Measurements from ENCODE around the gene SFMBT1.

SFMBT1 gene

GRCh38 chr3:52872245-52872644, 173.6 kb downstream of the SFMBT1 start:
- no peak for TF ChIP-seq GATA2 (IDR thresholded peaks at IDR 0.05; ENCODE audit: low read depth, low read length)
- TF ChIP-seq GATA3 (IDR thresholded peaks at IDR 0.05; ENCODE audit: low read depth, low read length), result no peak

- no peak for TF ChIP-seq GATA2 (IDR thresholded peaks at IDR 0.05; ENCODE audit: low read depth, low read length)
- no peak for TF ChIP-seq GATA3 (IDR thresholded peaks at IDR 0.05; ENCODE audit: low read depth, low read length)
Observed at GRCh38 chr3:52871761-52872160, 174.1 kb downstream of the SFMBT1 start.

- no peak for TF ChIP-seq GATA3 (IDR thresholded peaks at IDR 0.05; ENCODE audit: low read depth, low read length)
- TF ChIP-seq GATA2 (IDR thresholded peaks at IDR 0.05; ENCODE audit: low read depth, low read length), result no peak
Observed at GRCh38 chr3:52870471-52870870, 175.4 kb downstream of the SFMBT1 start.

- TF ChIP-seq GATA2 (IDR thresholded peaks at IDR 0.05; ENCODE audit: low read depth, low read length), result no peak
- TF ChIP-seq GATA3 (IDR thresholded peaks at IDR 0.05; ENCODE audit: low read depth, low read length), result no peak
Observed at GRCh38 chr3:52866427-52866826, 179.4 kb downstream of the SFMBT1 start.

- TF ChIP-seq GATA2 (IDR thresholded peaks at IDR 0.05; ENCODE audit: low read depth, low read length) (no peak), GATA3 (IDR thresholded peaks at IDR 0.05; ENCODE audit: low read depth, low read length) (no peak)
Observed at GRCh38 chr3:52865994-52866393, 179.9 kb downstream of the SFMBT1 start.

- no peak for TF ChIP-seq GATA3 (IDR thresholded peaks at IDR 0.05; ENCODE audit: low read depth, low read length)
- TF ChIP-seq GATA2 (IDR thresholded peaks at IDR 0.05; ENCODE audit: low read depth, low read length), result no peak
Observed at GRCh38 chr3:52860424-52860768, 185.5 kb downstream of the SFMBT1 start.

- TF ChIP-seq GATA2 (IDR thresholded peaks at IDR 0.05; ENCODE audit: low read depth, low read length), result no peak
- no peak for TF ChIP-seq GATA3 (IDR thresholded peaks at IDR 0.05; ENCODE audit: low read depth, low read length)
Observed at GRCh38 chr3:52859686-52860423, 186.0 kb downstream of the SFMBT1 start.

- no peak for TF ChIP-seq GATA2 (IDR thresholded peaks at IDR 0.05; ENCODE audit: low read depth, low read length)
- TF ChIP-seq GATA3 (IDR thresholded peaks at IDR 0.05; ENCODE audit: low read depth, low read length), result no peak
Observed at GRCh38 chr3:52857864-52858263, 188.0 kb downstream of the SFMBT1 start.

GRCh38 chr3:52857133-52857532, 188.7 kb downstream of the SFMBT1 start:
- no peak for TF ChIP-seq GATA2 (IDR thresholded peaks at IDR 0.05; ENCODE audit: low read depth, low read length)
- no peak for TF ChIP-seq GATA3 (IDR thresholded peaks at IDR 0.05; ENCODE audit: low read depth, low read length)

GRCh38 chr3:52856666-52857065, 189.2 kb downstream of the SFMBT1 start:
- TF ChIP-seq GATA2 (IDR thresholded peaks at IDR 0.05; ENCODE audit: low read depth, low read length) (no peak), GATA3 (IDR thresholded peaks at IDR 0.05; ENCODE audit: low read depth, low read length) (no peak)

- no peak for TF ChIP-seq GATA3 (IDR thresholded peaks at IDR 0.05; ENCODE audit: low read depth, low read length)
- no peak for TF ChIP-seq GATA2 (IDR thresholded peaks at IDR 0.05; ENCODE audit: low read depth, low read length)
Observed at GRCh38 chr3:52854013-52854412, 191.9 kb downstream of the SFMBT1 start.
